Neural cell (in vitro differentiated cells): ENCODE data around the gene PLAC9. TPM values are rescaled to one million over a fixed set of nuclear protein-coding genes. Genes with fewer than 3 reads are reported as not detected.

Experiments used
- H2AFZ ChIP-seq: fragments of 200-600, 300-800 bp; sonication (generic), shearing (Covaris generic); 2 replicates; pipeline ENCODE4 v1.6.0; 2014; ENCODE audit warnings: low read depth, mild to moderate bottlenecking, antibody characterized with exemption, low read length, moderate library complexity
- H3F3A ChIP-seq: fragments of 200-600 bp; shearing (Covaris generic); 2 replicates; pipeline ENCODE4 v1.6.1; 2016; ENCODE audit warnings: mild to moderate bottlenecking, moderate library complexity, mixed read lengths, antibody characterized with exemption, low read length; ENCODE audit not compliant: insufficient read depth, poor library complexity, severe bottlenecking
- H3K27ac ChIP-seq: fragments of 200-600, 300-800 bp; sonication (generic), shearing (Covaris generic); 2 replicates; pipeline ENCODE4 v1.5.1; 2014; ENCODE audit warnings: mild to moderate bottlenecking, low read length, moderate library complexity
- H3K27me3 ChIP-seq: fragments of 300-800, 200-600 bp; sonication (generic), shearing (Covaris generic); 2 replicates; pipeline ENCODE4 v1.6.0; 2014; ENCODE audit warnings: mild to moderate bottlenecking, low read depth, low read length, moderate library complexity; ENCODE audit not compliant: insufficient read depth
- H3K36me3 ChIP-seq: fragments of 300-800, 200-600 bp; sonication (generic), shearing (Covaris generic); 2 replicates; pipeline ENCODE4 v1.5.1; 2014; ENCODE audit warnings: mild to moderate bottlenecking, antibody characterized with exemption, low read length, moderate library complexity; ENCODE audit not compliant: insufficient read depth
- H3K4me2 ChIP-seq: fragments of 300-800, 200-600 bp; sonication (generic), shearing (Covaris generic); 2 replicates; pipeline ENCODE4 v1.6.0; 2014; ENCODE audit warnings: mild to moderate bottlenecking, low read length
- H3K4me3 ChIP-seq: fragments of 300-800, 200-600 bp; sonication (generic), shearing (Covaris generic); 2 replicates; pipeline ENCODE4 v1.5.1; 2014; ENCODE audit warnings: mild to moderate bottlenecking, low read length, moderate library complexity
- H3K79me2 ChIP-seq: fragments of 200-600 bp; shearing (Covaris generic); replicated peaks from 2 replicates; pipeline ENCODE4 v1.6.0; 2014; ENCODE audit warnings: mild to moderate bottlenecking, low read length, moderate library complexity; ENCODE audit not compliant: insufficient read depth
- H3K9ac ChIP-seq: fragments of 300-800, 200-600 bp; sonication (generic), shearing (Covaris generic); 2 replicates; pipeline ENCODE4 v1.6.1; 2016; ENCODE audit warnings: mild to moderate bottlenecking, low read length, mixed read lengths
- H3K9me2 ChIP-seq: fragments of 200-600 bp; shearing (Covaris generic); 2 replicates; pipeline ENCODE4 v1.6.1; 2016; ENCODE audit warnings: mild to moderate bottlenecking, low read length, mixed read lengths; ENCODE audit not compliant: insufficient read depth
- H3K9me3 ChIP-seq: fragments of 200-600, 300-800 bp; sonication (generic), shearing (Covaris generic); 2 replicates; pipeline ENCODE4 v1.6.1; 2016; ENCODE audit warnings: mild to moderate bottlenecking, mixed run types, low read length, moderate library complexity, mixed read lengths
- H4K20me1 ChIP-seq: fragments of 200-600 bp; shearing (Covaris generic); 2 replicates; pipeline ENCODE4 v1.6.1; 2016; ENCODE audit warnings: mild to moderate bottlenecking, mixed run types; ENCODE audit not compliant: insufficient read depth
- CTCF ChIP-seq: fragments of 450-650 bp; IDR thresholded peaks from 2 replicates; pipeline ENCODE4 v1.5.1; 2014; ENCODE audit warnings: antibody characterized with exemption, mild to moderate bottlenecking, moderate library complexity; ENCODE audit not compliant: poor library complexity, severe bottlenecking
- EP300 ChIP-seq: fragments of 450-650 bp; conservative IDR thresholded peaks from 2 replicates; pipeline ENCODE4 v1.6.1; 2014; ENCODE audit warnings: antibody characterized with exemption, mild to moderate bottlenecking, moderate library complexity; ENCODE audit not compliant: poor library complexity, severe bottlenecking
- EZH2 ChIP-seq: fragments of 200-600, 300-800 bp; shearing (Covaris generic), sonication (generic); IDR thresholded peaks from 2 replicates; pipeline ENCODE4 v1.6.1; 2014; ENCODE audit warnings: antibody characterized with exemption, low read length, borderline replicate concordance, mild to moderate bottlenecking; ENCODE audit not compliant: insufficient read depth, poor library complexity, severe bottlenecking
- MXI1 ChIP-seq: fragments of 450-650 bp; conservative IDR thresholded peaks from 2 replicates; pipeline ENCODE4 v1.6.1; 2014; ENCODE audit warnings: antibody characterized with exemption, mild to moderate bottlenecking; ENCODE audit not compliant: poor library complexity, severe bottlenecking
- POLR2AphosphoS5 ChIP-seq: IDR thresholded peaks from 2 replicates; pipeline ENCODE4 v1.6.1; 2012
- RAD21 ChIP-seq: fragments of 450-650 bp; conservative IDR thresholded peaks from 2 replicates; pipeline ENCODE4 v1.6.1; 2014; ENCODE audit warnings: antibody characterized with exemption, mild to moderate bottlenecking, moderate library complexity
- SMC3 ChIP-seq: fragments of 450-650 bp; conservative IDR thresholded peaks from 2 replicates; pipeline ENCODE4 v1.6.1; 2014; ENCODE audit warnings: antibody characterized with exemption, mild to moderate bottlenecking, moderate library complexity; ENCODE audit not compliant: poor library complexity
- TAF1 ChIP-seq: IDR thresholded peaks from 2 replicates; pipeline ENCODE4 v1.6.1; 2012; ENCODE audit warnings: low read depth
- polyA plus RNA-seq: library from polyadenylated mRNA; depleted of rRNA; stranded (reverse); fragments of >200 nt; gene quantifications from 2 replicates; pipeline ENCODE4 v1.2.3, GENCODE V29; 2014
- TF ChIP-seq, protein P1 (sequence below): IDR thresholded peaks from 2 replicates; pipeline ENCODE4 v1.6.1; 2012; ENCODE audit warnings: borderline replicate concordance

Gene PLAC9
- polyA plus RNA-seq, 1 donor from 2014 or later, result not detected

DNA sequence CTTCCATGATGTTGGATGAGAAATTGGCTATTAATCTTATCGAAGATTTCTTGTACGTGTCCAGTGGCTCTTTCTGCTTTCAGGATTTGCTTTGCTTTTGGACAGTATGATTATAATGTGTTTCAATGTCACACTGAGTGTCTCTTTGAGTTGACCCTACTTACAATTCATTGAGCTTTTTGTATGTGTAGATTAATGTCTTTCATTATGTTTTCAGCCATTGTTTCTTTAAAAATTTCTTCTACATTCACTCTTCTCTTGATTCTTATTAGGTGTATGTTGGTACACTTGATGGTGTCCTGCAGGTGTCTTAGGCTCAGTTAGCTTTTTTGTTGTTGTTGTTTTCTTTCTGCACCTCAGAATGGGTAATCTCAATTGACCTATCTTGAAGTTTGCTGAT is 16.6 kb downstream of the PLAC9 start:
- H3K9me2 ChIP-seq, result no peaks in the 10 kb centered on the region
- H3K27me3 ChIP-seq, result no peaks in the 10 kb centered on the region
- no peak overlapping the region for H2AFZ ChIP-seq
- H3K27ac ChIP-seq, result no peak overlapping the region
- no peak overlapping the region for H3K4me2 ChIP-seq
- no peaks in the 10 kb centered on the region for H3K36me3 ChIP-seq
- H3K79me2 ChIP-seq, result no peaks in the 10 kb centered on the region
- no peak overlapping the region for H3K4me3 ChIP-seq
- H3F3A ChIP-seq, result no peaks in the 10 kb centered on the region
- TF ChIP-seq POLR2AphosphoS5 (no peak), CTCF (no peak), SMC3 (no peak), EZH2 (no peak), EP300 (no peak), RAD21 (no peak), MXI1 (no peak), TAF1 (no peak)
- TF ChIP-seq, protein P1, sequence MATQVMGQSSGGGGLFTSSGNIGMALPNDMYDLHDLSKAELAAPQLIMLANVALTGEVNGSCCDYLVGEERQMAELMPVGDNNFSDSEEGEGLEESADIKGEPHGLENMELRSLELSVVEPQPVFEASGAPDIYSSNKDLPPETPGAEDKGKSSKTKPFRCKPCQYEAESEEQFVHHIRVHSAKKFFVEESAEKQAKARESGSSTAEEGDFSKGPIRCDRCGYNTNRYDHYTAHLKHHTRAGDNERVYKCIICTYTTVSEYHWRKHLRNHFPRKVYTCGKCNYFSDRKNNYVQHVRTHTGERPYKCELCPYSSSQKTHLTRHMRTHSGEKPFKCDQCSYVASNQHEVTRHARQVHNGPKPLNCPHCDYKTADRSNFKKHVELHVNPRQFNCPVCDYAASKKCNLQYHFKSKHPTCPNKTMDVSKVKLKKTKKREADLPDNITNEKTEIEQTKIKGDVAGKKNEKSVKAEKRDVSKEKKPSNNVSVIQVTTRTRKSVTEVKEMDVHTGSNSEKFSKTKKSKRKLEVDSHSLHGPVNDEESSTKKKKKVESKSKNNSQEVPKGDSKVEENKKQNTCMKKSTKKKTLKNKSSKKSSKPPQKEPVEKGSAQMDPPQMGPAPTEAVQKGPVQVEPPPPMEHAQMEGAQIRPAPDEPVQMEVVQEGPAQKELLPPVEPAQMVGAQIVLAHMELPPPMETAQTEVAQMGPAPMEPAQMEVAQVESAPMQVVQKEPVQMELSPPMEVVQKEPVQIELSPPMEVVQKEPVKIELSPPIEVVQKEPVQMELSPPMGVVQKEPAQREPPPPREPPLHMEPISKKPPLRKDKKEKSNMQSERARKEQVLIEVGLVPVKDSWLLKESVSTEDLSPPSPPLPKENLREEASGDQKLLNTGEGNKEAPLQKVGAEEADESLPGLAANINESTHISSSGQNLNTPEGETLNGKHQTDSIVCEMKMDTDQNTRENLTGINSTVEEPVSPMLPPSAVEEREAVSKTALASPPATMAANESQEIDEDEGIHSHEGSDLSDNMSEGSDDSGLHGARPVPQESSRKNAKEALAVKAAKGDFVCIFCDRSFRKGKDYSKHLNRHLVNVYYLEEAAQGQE, result no peak
- no peaks in the 10 kb centered on the region for H3K9me3 ChIP-seq
- no peak overlapping the region for H3K9ac ChIP-seq
- H4K20me1 ChIP-seq, result no peaks in the 10 kb centered on the region

DNA sequence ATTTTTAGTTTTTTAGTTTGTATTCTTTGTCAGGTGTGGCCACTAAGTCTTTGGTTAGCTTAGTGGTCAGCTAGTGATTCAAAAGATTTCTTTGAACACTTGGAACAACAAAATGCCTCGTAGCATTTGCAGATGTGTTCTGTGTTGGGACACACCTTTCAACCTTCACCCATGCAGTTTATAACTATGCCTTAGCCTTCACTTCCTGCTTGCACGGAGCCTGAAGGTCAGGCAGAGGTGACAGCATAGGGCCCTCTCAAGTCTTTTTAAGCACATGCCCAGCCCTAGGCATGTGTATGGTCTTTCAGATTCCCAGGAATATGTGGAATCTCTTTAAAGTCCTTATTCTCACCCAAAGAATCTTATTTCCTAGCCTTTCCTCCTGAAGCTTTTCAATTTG is 17.6 kb downstream of the PLAC9 start:
- Histone ChIP-seq H3K4me2 (no peak overlapping the region), H3K36me3 (no peaks in the 10 kb centered on the region), H3K27ac (no peak overlapping the region), H3K9me2 (no peaks in the 10 kb centered on the region), H2AFZ (no peak overlapping the region), H3K9me3 (no peaks in the 10 kb centered on the region), H3K9ac (no peak overlapping the region), H4K20me1 (no peaks in the 10 kb centered on the region), H3K27me3 (no peaks in the 10 kb centered on the region), H3K79me2 (no peaks in the 10 kb centered on the region), H3K4me3 (no peak overlapping the region), H3F3A (no peaks in the 10 kb centered on the region)
- TF ChIP-seq MXI1, result no peak
- no peak for TF ChIP-seq POLR2AphosphoS5
- no peak for TF ChIP-seq RAD21
- no peak for TF ChIP-seq CTCF
- TF ChIP-seq TAF1, result no peak
- TF ChIP-seq EZH2, result no peak
- no peak for TF ChIP-seq SMC3
- TF ChIP-seq, protein P1, result no peak
- TF ChIP-seq EP300, result no peak
